Body of pancreas (tissue), 4 donors: ENCODE measurements around the gene MYO10. TPM values are rescaled to one million over a fixed set of nuclear protein-coding genes. Genes with fewer than 3 reads are reported as not detected.
"Not testable (repeated sequence)": the region's sequence is repeated elsewhere in the genome, so short reads cannot be mapped to it uniquely, and the experiment has no call there.

Experiments
- ATAC-seq: fragments of 150-250 bp; one replicate; pipeline ENCODE4 v1.9.1; 2016
- DNase-seq, 4 donors: peaks; one replicate each; pipeline ENCODE4 v3.0.0-alpha.2; 2019
- H3K27ac ChIP-seq, 4 donors: fragments of 200-600 bp; sonication (generic); 1 replicate in 3 of 4; 2 replicates in 1 of 4; pipeline versions ENCODE4 v1.5.1 to v1.6.1; 2016 to 2019; ENCODE audit warnings: mild to moderate bottlenecking in 1 of 4, mixed read lengths in 1 of 4, moderate library complexity in 1 of 4
- H3K27me3 ChIP-seq, 2 donors: fragments of 200-600 bp; sonication (generic); one replicate each; pipeline ENCODE4 v1.6.0; 2016; ENCODE audit warnings: mild to moderate bottlenecking in 1 of 2
- H3K36me3 ChIP-seq, 2 donors: fragments of 200-600 bp; sonication (generic); replicated peaks in 1 of 2; 2 replicates each; pipeline ENCODE4 v1.5.1; 2016; ENCODE audit warnings: low read depth in 2 of 2; ENCODE audit not compliant: insufficient read depth in 1 of 2
- H3K4me1 ChIP-seq: fragments of 200-600 bp; sonication (generic); one replicate; pipeline ENCODE4 v1.6.0; 2016
- H3K4me3 ChIP-seq, 2 donors: fragments of 200-600 bp; sonication (generic); 1 replicate in 1 of 2; 2 replicates in 1 of 2; pipeline ENCODE4 v1.5.1; 2016 to 2019
- H3K9me3 ChIP-seq, 3 donors: fragments of 200-600 bp; sonication (generic); 1 replicate in 2 of 3; 2 replicates in 1 of 3; pipeline ENCODE4 v1.5.1; 2016
- POLR2A ChIP-seq, 3 donors: fragments of 450-650 bp; IDR thresholded peaks; one replicate each; pipeline ENCODE4 v1.6.1; 2016; ENCODE audit warnings: antibody characterized with exemption in 3 of 3, mild to moderate bottlenecking in 2 of 3
- WGBS, 2 donors: methylation state at CpG; one replicate each; pipeline ENCODE4 v1.1.5; 2017; 5-methylcytosine and 5-hydroxymethylcytosine counted together
- intact Hi-C: fragments of 100-400 bp; cut with DNase I; formaldehyde crosslinking; loops from one replicate; pipeline ENCODE4 v1.15.1; 2023
- total RNA-seq, 2 donors: library from RNA; depleted of rRNA; stranded (reverse); fragments of >200 nt; gene quantifications; one replicate each; pipeline ENCODE4 v1.1.0, GENCODE V29; 2016
- TF ChIP-seq, protein P1 (sequence below), 7 experiments: fragments of 450-650 bp in 4 of 7; fragments of 200-600 bp in 3 of 7; sonication (generic) in 3 of 7; IDR thresholded peaks; one replicate each; pipeline ENCODE4 v1.5.1; 2016 to 2019; ENCODE audit warnings: antibody characterized with exemption in 7 of 7

The MYO10 gene
- total RNA-seq: 100 to 1,000 TPM in 1 of 2 donors, 10 to 100 TPM in 1; 35.8 to 162 TPM

DNA sequence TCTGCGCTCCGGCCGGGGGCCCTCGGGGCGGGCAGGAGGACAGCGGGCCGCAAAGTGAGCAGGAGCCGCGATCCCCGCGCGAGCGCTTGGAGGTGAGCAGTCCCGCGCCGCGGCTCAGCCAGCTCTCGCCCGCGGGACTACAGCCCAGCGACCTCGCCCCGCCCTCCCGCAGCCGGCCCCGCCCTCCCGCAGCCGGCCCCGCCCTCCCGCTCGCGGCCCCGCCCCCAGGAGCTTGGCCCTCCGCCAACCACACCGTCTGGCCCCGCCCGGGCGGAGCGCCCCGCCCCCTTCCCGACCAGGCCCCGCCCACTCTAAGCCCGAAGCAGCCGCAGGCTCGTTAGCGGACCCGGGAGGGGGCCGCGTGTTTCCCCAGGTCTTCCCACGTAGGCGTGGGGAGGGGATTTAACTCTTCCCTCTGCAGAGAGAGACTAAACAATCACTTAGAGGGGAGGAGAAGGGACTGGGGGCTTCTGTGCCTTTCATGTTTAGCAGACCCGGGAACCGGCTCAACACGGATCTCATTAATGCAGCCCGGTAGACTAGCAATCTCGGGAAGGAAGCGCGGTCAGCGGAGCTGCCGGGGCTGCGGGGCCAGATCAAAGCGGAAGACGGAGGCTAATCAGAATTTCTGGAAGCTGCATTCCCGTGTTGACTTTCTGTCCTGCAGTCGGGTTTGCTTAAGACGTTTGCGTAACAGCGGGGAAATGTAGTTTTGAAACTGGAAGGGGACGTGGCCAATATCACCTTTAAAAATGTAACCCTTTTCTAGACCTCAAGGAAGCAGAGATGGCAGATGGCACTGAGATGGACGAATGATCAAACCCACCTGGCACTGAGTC, at the start of gene MYO10:
TSS of gene MYO10 (minus strand) at position 139 of the 839 bp plus-strand sequence. CDS start 480 bp downstream, outside the sequence.
- Histone ChIP-seq H3K4me3 (peak within 1 kb of the TSS; percentile 63 to 96), H3K36me3 (no peaks in the 10 kb centered on the region), H3K27me3 (no peaks in the 10 kb centered on the region), H3K4me1 (peaks cover 30% of the 10 kb centered on the region), H3K9me3 (no peaks in the 10 kb centered on the region), H3K27ac (peak within 1 kb of the TSS; percentile 91 to 99 (median 94))
- 0% methylated on average over 17 to 56 of the region's 70 CpGs for WGBS, 2 donors
- TF ChIP-seq, protein P1, sequence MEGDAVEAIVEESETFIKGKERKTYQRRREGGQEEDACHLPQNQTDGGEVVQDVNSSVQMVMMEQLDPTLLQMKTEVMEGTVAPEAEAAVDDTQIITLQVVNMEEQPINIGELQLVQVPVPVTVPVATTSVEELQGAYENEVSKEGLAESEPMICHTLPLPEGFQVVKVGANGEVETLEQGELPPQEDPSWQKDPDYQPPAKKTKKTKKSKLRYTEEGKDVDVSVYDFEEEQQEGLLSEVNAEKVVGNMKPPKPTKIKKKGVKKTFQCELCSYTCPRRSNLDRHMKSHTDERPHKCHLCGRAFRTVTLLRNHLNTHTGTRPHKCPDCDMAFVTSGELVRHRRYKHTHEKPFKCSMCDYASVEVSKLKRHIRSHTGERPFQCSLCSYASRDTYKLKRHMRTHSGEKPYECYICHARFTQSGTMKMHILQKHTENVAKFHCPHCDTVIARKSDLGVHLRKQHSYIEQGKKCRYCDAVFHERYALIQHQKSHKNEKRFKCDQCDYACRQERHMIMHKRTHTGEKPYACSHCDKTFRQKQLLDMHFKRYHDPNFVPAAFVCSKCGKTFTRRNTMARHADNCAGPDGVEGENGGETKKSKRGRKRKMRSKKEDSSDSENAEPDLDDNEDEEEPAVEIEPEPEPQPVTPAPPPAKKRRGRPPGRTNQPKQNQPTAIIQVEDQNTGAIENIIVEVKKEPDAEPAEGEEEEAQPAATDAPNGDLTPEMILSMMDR (IDR thresholded peaks at IDR 0.05): peak in 1 of 7 experiments; percentile 7
- peak; percentile 88 to 93 (median 91) for TF ChIP-seq POLR2A (IDR thresholded peaks at IDR 0.05)
- ATAC-seq (peak; percentile 86), DNase-seq (peak; percentile 80 to 88 (median 85))
- intact Hi-C loops: no loop called here

DNA sequence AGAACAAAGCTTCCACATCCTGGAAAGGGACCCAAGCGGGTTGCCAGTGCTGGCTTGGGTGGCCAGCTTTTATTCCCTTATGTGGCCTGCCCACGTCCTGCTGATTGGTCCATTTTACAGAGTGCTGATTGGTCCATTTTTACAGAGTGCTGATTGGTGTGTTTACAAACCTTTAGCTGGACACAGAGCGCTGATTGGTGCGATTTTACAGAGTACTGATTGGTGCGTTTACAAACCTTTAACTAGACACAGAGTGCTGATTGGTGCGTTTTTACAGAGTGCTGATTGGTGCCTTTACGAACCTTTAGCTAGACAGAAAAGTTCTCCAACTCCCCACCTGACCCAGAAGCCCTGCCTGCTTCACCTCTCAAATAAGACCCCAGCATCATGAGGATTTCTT, 49.2 kb upstream of the MYO10 start:
- H3K4me3 ChIP-seq, DNase-seq, H3K27ac ChIP-seq, H3K36me3 ChIP-seq, ATAC-seq, H3K9me3 ChIP-seq, H3K4me1 ChIP-seq, intact Hi-C loops, H3K27me3 ChIP-seq: not testable (repeated sequence)
- 70 to 85% methylated on average over 7 of the region's 7 CpGs for WGBS, 2 donors

DNA sequence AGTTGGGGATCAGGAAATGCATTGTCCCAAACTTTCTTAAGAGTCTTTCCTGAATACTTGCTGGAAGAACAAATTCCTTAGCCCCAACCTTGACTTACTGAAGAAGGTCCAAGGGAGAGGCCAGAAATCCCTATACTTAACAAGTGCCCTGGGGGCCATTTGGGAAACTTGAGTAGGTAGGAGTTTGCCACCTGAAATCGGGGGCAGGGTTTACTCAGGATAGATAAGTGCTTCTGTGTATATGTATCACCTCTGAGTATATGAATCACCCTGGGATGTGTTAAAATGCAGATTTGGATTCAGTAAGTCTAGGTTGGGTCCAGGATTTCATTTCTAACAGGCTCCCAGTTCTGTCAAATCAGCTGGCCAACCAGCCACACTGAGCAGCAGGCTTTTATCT, 47.9 kb upstream of the MYO10 start:
- H3K9me3 ChIP-seq: no peaks in the 10 kb centered on the region
- H3K27ac ChIP-seq: no peak overlapping the region
- H3K4me3 ChIP-seq: no peak overlapping the region
- intact Hi-C loops: no loop called here
- no peaks in the 10 kb centered on the region for H3K27me3 ChIP-seq
- H3K36me3 ChIP-seq: no peaks in the 10 kb centered on the region
- TF ChIP-seq, protein P1 (IDR thresholded peaks at IDR 0.05): no peak
- no peak for TF ChIP-seq POLR2A (IDR thresholded peaks at IDR 0.05)
- WGBS, 2 donors: 32 to 67% methylated on average over 1 of the region's 1 CpG
- DNase-seq (no peak), ATAC-seq (no peak)
- H3K4me1 ChIP-seq: no peaks in the 10 kb centered on the region

DNA sequence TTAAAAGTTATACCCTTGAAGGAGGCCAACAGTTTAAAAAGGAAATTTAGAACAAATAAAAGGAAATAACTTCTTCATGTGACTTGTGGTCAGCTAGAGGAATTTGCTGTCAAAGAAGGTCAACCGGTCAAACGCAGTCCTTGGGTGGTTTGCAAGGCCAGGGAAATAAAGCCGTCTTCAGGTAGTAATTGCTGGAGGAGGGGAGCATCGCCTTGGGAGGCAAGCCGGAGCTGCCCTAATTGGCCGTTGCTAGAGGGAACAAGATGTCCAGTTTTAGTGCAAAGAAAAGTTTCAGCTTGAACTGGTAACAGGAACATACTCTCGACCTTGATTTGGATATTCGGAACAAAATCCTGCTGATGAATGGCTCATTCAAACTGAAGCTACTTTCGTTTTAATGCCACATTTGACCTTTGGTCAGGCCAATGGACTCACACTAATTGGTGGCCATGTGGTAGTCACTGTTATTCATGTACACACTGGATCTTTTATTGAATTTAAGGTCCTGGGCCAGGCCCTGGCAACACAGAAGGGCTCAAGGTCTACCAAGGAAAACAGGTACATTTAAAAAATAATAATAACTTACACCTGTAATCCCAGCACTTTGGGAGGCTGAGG, 47.0 kb upstream of the MYO10 start:
- Histone ChIP-seq H3K9me3 (no peaks in the 10 kb centered on the region), H3K4me1 (no peaks in the 10 kb centered on the region), H3K4me3 (no peak overlapping the region), H3K27me3 (no peaks in the 10 kb centered on the region), H3K27ac (no peak overlapping the region), H3K36me3 (no peaks in the 10 kb centered on the region)
- intact Hi-C loops: no loop called here
- WGBS, 2 donors: 73 to 88% methylated on average over 9 of the region's 9 CpGs
- no peak for DNase-seq
- TF ChIP-seq POLR2A (IDR thresholded peaks at IDR 0.05): no peak
- TF ChIP-seq, protein P1 (IDR thresholded peaks at IDR 0.05): no peak
- ATAC-seq: no peak

DNA sequence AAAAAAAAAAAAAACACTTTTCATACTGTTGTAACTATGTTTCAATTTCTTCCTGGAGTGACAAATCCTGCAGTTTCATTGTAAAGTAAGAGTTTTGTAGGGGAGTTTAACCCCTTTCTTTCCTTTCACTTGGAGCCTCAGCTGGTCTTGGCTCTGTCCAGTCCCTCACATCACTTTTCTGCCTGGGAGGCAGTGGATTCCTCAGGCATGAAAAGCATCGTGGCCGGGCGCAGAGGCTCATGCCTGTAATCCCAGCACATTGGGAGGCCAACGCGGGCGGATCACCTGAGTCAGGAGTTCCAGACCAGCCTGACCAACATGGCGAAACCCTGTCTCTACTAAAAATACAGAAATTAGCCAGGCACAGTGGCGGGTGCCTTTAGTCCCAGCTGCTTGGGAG, 45.6 kb upstream of the MYO10 start:
- no peaks in the 10 kb centered on the region for H3K36me3 ChIP-seq
- H3K9me3 ChIP-seq: no peaks in the 10 kb centered on the region
- no peak overlapping the region for H3K4me3 ChIP-seq
- no peak for ATAC-seq
- no peak for DNase-seq
- no peaks in the 10 kb centered on the region for H3K4me1 ChIP-seq
- WGBS, 2 donors: 82 to 83% methylated on average over 5 to 8 of the region's 8 CpGs
- intact Hi-C loops: no loop called here
- H3K27me3 ChIP-seq: no peaks in the 10 kb centered on the region
- no peak overlapping the region for H3K27ac ChIP-seq
- TF ChIP-seq POLR2A (IDR thresholded peaks at IDR 0.05): no peak
- TF ChIP-seq, protein P1 (IDR thresholded peaks at IDR 0.05): no peak
